Measurements from ENCODE around the gene SLC38A6. TPM values are rescaled to one million over a fixed set of nuclear protein-coding genes. Genes with fewer than 3 reads are reported as not detected.

SLC38A6 gene
- total and polyA plus RNA-seq, 2 experiments from 2014 or later, result 11.9 to 23.2 TPM

GRCh38 chr14:61050417-61050816 lies 69.4 kb downstream of the SLC38A6 start (continued):
- TF ChIP-seq, protein P1, sequence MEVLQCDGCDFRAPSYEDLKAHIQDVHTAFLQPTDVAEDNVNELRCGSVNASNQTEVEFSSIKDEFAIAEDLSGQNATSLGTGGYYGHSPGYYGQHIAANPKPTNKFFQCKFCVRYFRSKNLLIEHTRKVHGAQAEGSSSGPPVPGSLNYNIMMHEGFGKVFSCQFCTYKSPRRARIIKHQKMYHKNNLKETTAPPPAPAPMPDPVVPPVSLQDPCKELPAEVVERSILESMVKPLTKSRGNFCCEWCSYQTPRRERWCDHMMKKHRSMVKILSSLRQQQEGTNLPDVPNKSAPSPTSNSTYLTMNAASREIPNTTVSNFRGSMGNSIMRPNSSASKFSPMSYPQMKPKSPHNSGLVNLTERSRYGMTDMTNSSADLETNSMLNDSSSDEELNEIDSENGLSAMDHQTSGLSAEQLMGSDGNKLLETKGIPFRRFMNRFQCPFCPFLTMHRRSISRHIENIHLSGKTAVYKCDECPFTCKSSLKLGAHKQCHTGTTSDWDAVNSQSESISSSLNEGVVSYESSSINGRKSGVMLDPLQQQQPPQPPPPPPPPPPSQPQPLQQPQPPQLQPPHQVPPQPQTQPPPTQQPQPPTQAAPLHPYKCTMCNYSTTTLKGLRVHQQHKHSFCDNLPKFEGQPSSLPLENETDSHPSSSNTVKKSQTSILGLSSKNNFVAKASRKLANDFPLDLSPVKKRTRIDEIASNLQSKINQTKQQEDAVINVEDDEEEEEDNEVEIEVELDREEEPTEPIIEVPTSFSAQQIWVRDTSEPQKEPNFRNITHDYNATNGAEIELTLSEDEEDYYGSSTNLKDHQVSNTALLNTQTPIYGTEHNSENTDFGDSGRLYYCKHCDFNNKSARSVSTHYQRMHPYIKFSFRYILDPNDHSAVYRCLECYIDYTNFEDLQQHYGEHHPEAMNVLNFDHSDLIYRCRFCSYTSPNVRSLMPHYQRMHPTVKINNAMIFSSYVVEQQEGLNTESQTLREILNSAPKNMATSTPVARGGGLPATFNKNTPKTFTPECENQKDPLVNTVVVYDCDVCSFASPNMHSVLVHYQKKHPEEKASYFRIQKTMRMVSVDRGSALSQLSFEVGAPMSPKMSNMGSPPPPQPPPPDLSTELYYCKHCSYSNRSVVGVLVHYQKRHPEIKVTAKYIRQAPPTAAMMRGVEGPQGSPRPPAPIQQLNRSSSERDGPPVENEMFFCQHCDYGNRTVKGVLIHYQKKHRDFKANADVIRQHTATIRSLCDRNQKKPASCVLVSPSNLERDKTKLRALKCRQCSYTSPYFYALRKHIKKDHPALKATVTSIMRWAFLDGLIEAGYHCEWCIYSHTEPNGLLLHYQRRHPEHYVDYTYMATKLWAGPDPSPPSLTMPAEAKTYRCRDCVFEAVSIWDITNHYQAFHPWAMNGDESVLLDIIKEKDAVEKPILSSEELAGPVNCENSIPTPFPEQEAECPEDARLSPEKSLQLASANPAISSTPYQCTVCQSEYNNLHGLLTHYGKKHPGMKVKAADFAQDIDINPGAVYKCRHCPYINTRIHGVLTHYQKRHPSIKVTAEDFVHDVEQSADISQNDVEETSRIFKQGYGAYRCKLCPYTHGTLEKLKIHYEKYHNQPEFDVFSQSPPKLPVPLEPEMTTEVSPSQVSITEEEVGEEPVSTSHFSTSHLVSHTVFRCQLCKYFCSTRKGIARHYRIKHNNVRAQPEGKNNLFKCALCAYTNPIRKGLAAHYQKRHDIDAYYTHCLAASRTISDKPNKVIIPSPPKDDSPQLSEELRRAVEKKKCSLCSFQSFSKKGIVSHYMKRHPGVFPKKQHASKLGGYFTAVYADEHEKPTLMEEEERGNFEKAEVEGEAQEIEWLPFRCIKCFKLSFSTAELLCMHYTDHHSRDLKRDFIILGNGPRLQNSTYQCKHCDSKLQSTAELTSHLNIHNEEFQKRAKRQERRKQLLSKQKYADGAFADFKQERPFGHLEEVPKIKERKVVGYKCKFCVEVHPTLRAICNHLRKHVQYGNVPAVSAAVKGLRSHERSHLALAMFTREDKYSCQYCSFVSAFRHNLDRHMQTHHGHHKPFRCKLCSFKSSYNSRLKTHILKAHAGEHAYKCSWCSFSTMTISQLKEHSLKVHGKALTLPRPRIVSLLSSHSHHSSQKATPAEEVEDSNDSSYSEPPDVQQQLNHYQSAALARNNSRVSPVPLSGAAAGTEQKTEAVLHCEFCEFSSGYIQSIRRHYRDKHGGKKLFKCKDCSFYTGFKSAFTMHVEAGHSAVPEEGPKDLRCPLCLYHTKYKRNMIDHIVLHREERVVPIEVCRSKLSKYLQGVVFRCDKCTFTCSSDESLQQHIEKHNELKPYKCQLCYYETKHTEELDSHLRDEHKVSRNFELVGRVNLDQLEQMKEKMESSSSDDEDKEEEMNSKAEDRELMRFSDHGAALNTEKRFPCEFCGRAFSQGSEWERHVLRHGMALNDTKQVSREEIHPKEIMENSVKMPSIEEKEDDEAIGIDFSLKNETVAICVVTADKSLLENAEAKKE (CRISPR knock-in tag; IDR thresholded peaks at IDR 0.05), result no peak
- no peak for TF ChIP-seq POLR2AphosphoS5 (IDR thresholded peaks at IDR 0.05; ENCODE audit: low read depth)

DNA sequence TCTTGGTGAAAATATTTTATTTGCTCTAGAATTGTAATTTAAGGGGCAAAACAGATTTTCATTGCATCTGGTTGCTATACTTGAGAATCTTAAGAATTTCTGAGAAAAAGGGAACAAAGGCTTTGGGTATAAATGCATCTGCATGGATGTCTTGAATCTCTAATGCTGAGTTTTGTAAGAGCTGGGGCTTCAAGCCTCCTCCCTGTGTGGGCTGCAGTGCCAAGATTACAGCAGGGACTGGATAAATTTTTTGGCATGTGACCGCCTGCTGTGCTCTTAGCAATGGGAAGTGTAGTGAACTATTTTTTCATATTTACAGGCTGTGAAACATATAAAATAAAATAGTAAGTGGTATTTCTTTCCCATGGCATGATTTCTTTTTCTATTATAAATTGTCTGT lies 70.0 kb downstream of the SLC38A6 start:
- Histone ChIP-seq H3K4me1 (ENCODE audit: insufficient read depth) (peaks cover 13% of the 10 kb centered on the region), H2AFZ (no peak overlapping the region), H3K36me3 (ENCODE audit: insufficient read depth) (no peaks in the 10 kb centered on the region; the same call in none of the 2 replicates), H4K20me1 (replicated peaks; ENCODE audit: insufficient read depth) (no peaks in the 10 kb centered on the region), H3K79me2 (replicated peaks; ENCODE audit: insufficient read depth) (no peaks in the 10 kb centered on the region), H3K4me2 (no peak overlapping the region), H3K27ac (ENCODE audit: low read depth) (no peak overlapping the region), H3F3A (replicated peaks; ENCODE audit: low read depth) (no peaks in the 10 kb centered on the region), H3K27me3 (ENCODE audit: insufficient read depth) (no peaks in the 10 kb centered on the region), H3K4me3 (no peak overlapping the region), H3K9me2 (ENCODE audit: insufficient read depth) (no peaks in the 10 kb centered on the region)
- H3K4me3 Mint-ChIP-seq, result no peak overlapping the region
- H3K9me3 Mint-ChIP-seq, result peaks cover 17% of the 10 kb centered on the region
- H3K27me3 Mint-ChIP-seq (ENCODE audit: insufficient read depth, low read depth, poor library complexity), result no peaks in the 10 kb centered on the region
- H3K27ac Mint-ChIP-seq, result no peak overlapping the region
- ATAC-seq (peak; percentile 43; the same call in 2 of the 3 replicates), DNase-seq (ENCODE audit: low spot score) (peak; percentile 40)
- H3K4me1 Mint-ChIP-seq, result peaks cover 12% of the 10 kb centered on the region
- H3K36me3 Mint-ChIP-seq (ENCODE audit: low read depth), result peaks cover 22% of the 10 kb centered on the region
- no peak for TF ChIP-seq EZH2phosphoT487 (IDR thresholded peaks at IDR 0.05; ENCODE audit: unreplicated experiment)
- TF ChIP-seq ETS1 (IDR thresholded peaks at IDR 0.05), result no peak
- TF ChIP-seq CREB1 (CRISPR knock-in tag; IDR thresholded peaks at IDR 0.05; ENCODE audit: low read depth), result no peak
- TF ChIP-seq, protein P1 (CRISPR knock-in tag; IDR thresholded peaks at IDR 0.05), result no peak
- no peak for TF ChIP-seq ZNF114 (CRISPR knock-in tag; IDR thresholded peaks at IDR 0.05)
- TF ChIP-seq NANOG (IDR thresholded peaks at IDR 0.05; ENCODE audit: borderline replicate concordance), result no peak
